K562 (cell line): ENCODE measurements around the gene TMEM131. TPM values are rescaled to one million over a fixed set of nuclear protein-coding genes. Genes with fewer than 3 reads are reported as not detected.

Experiments
- ARID2 ChIP-seq: fragments of 450-650 bp; IDR thresholded peaks from 2 replicates; pipeline ENCODE4 v1.6.1; 2017; ENCODE audit warnings: antibody characterized with exemption, mild to moderate bottlenecking
- ATF7 ChIP-seq: fragments of 450-650 bp; IDR thresholded peaks from 2 replicates; pipeline ENCODE4 v1.7.1; 2014; ENCODE audit warnings: mild to moderate bottlenecking, moderate library complexity
- CBX1 ChIP-seq: sonication (generic); IDR thresholded peaks from 2 replicates; pipeline ENCODE4 v1.6.1; 2016; ENCODE audit warnings: antibody characterized with exemption, low read depth, mild to moderate bottlenecking
- CTBP1 ChIP-seq: fragments of 450-650 bp; IDR thresholded peaks from 2 replicates; pipeline ENCODE4 v1.6.1; 2016; ENCODE audit warnings: borderline replicate concordance
- ELF1 ChIP-seq: fragments of 200-800 bp; sonication (Bioruptor generic); IDR thresholded peaks from 2 replicates; pipeline ENCODE4 v1.6.1; 2016; ENCODE audit warnings: missing genetic modification characterization, missing compliant biosample characterization
- ETV6 ChIP-seq, 3 experiments: fragments of 150-350 bp in 1 of 3; sonication (generic) in 1 of 3; formaldehyde crosslinking in 1 of 3; IDR thresholded peaks; 2 replicates each; pipeline versions ENCODE4 v1.6.1 to v1.8.0; 2014 to 2022; ENCODE audit warnings: borderline replicate concordance in 2 of 3, low read depth in 2 of 3, antibody characterized with exemption in 1 of 3, low read length in 1 of 3, mild to moderate bottlenecking in 1 of 3, missing genetic modification reagents in 1 of 3
- HNRNPL ChIP-seq: fragments of 200-400 bp; formaldehyde crosslinking; IDR thresholded peaks from 2 replicates; pipeline ENCODE4 v1.6.1; 2017; ENCODE audit warnings: low read depth, mild to moderate bottlenecking, low read length
- LCOR ChIP-seq: sonication (generic); formaldehyde crosslinking; IDR thresholded peaks from 2 replicates; pipeline ENCODE4 v1.8.0; 2022; ENCODE audit warnings: mild to moderate bottlenecking, missing genetic modification reagents
- NEUROD1 ChIP-seq: fragments of 150-350 bp; IDR thresholded peaks from 2 replicates; pipeline ENCODE4 v1.6.1; 2014; ENCODE audit warnings: borderline replicate concordance, low read length, low read depth; ENCODE audit not compliant: partially characterized antibody
- POLR2G ChIP-seq: fragments of 200-400 bp; formaldehyde crosslinking; IDR thresholded peaks from 2 replicates; pipeline ENCODE4 v1.6.1; 2017; ENCODE audit warnings: low read depth, mild to moderate bottlenecking, antibody characterized with exemption, low read length, moderate library complexity
- RCOR1 ChIP-seq, 2 experiments: IDR thresholded peaks; 2 replicates each; pipeline ENCODE4 v1.6.1; 2012; ENCODE audit warnings: low read depth in 2 of 2, low read length in 2 of 2, borderline replicate concordance in 1 of 2, improper control_type of control experiment in 1 of 2
- SAP30 ChIP-seq: fragments of 200-600 bp; sonication (generic); IDR thresholded peaks from 2 replicates; pipeline ENCODE4 v1.6.1; 2012; ENCODE audit warnings: borderline replicate concordance, low read depth, mild to moderate bottlenecking, moderate library complexity, low read length, control low read depth, inconsistent platforms; ENCODE audit not compliant: insufficient read depth, poor library complexity, severe bottlenecking
- SIN3B ChIP-seq: fragments of 450-650 bp; IDR thresholded peaks from 2 replicates; pipeline ENCODE4 v1.6.1; 2017; ENCODE audit warnings: low read depth, mild to moderate bottlenecking, moderate library complexity
- SRF ChIP-seq, 2 experiments: fragments of 250-450, 450-650 bp in 1 of 2; sonication (Bioruptor Pico) in 1 of 2; sonication (generic) in 1 of 2; formaldehyde crosslinking; IDR thresholded peaks; 2 replicates each; pipeline versions ENCODE4 v1.5.0 to v1.5.1; 2020 to 2022; ENCODE audit warnings: mild to moderate bottlenecking in 1 of 2, missing genetic modification reagents in 1 of 2
- USF2 ChIP-seq: sonication (generic); formaldehyde crosslinking; IDR thresholded peaks from 2 replicates; pipeline ENCODE4 v1.5.0; 2020; ENCODE audit warnings: missing genetic modification reagents
- VEZF1 ChIP-seq: fragments of 200-800 bp; sonication (Bioruptor generic); IDR thresholded peaks from 2 replicates; pipeline ENCODE4 v1.6.1; 2017; ENCODE audit warnings: missing genetic modification characterization, missing compliant biosample characterization
- ZBTB9 ChIP-seq: fragments of 450-650 bp; formaldehyde crosslinking; IDR thresholded peaks from 2 replicates; pipeline ENCODE4 v1.4.0; 2020; ENCODE audit warnings: mild to moderate bottlenecking, moderate library complexity
- ZNF696 ChIP-seq: fragments of 250-450 bp; sonication (Bioruptor Pico); conservative IDR thresholded peaks from 2 replicates; pipeline ENCODE4 v1.4.0; 2020; ENCODE audit warnings: mild to moderate bottlenecking, moderate library complexity
- ZSCAN29 ChIP-seq: fragments of 450-650 bp; IDR thresholded peaks from 2 replicates; pipeline ENCODE4 v1.6.1; 2017
- polyA plus RNA-seq, 8 experiments: library from polyadenylated mRNA; depleted of rRNA in 4 of 8; stranded (reverse) in 5 of 8; unstranded in 3 of 8; fragments of >200 nt; fragmentation: Nextera tagmentation in 2 of 8; fragmentation: Illumina TruSeq in 1 of 8; extraction: Ambion mirVana in 2 of 8; extraction: Trizol in 1 of 8; gene quantifications; 2 replicates each; pipeline versions ENCODE4 v1.2.1 to v1.2.3, GENCODE V29; 2011 to 2014; ENCODE audit warnings: inconsistent platforms in 1 of 8, missing spikeins in 1 of 8
- total RNA-seq, 7 experiments: library from RNA; depleted of rRNA in 6 of 7; stranded (reverse); fragments of >200 nt in 6 of 7; fragmentation: Illumina TruSeq in 2 of 7; extraction: Trizol in 2 of 7; gene quantifications; 2 replicates each; pipeline versions ENCODE4 v1.2.1 to v1.2.3, GENCODE V29; 2011 to 2021; ENCODE audit warnings: low replicate concordance in 1 of 7
- TF ChIP-seq, protein P1 (sequence below): fragments of 450-650 bp; IDR thresholded peaks from 2 replicates; pipeline ENCODE4 v1.6.1; 2016; ENCODE audit warnings: borderline replicate concordance

TMEM131 gene
- total and polyA plus RNA-seq, 9 of the 15 experiments (the other 6 are each of a cell fraction or from before 2014, with no cell fraction given) = 2.5 to 21.1 (median 12.4) TPM

GRCh38 chr2:97995734-97996624 is at the start of gene TMEM131 (continued):
- peak; percentile 46; the same call in 1 of the 2 replicates for TF ChIP-seq VEZF1 (CRISPR knock-in tag)
- TF ChIP-seq ZBTB9 (CRISPR knock-in tag) = 0 out of 2 replicates have a peak, but pooled peaks have one; percentile 61
- no peak for TF ChIP-seq ZSCAN29
- peak; percentile 89 for TF ChIP-seq SIN3B
- TF ChIP-seq ARID2 = no peak
- 0 out of 2 replicates have a peak, but pooled peaks have one; percentile 21 for TF ChIP-seq CBX1
- TF ChIP-seq RCOR1 (IDR thresholded peaks at IDR 0.05; ENCODE audit: borderline replicate concordance in 1 of 2, low read depth in 2 of 2, low read length in 2 of 2) = 0 out of 4 replicates have a peak, but pooled peaks of 1 of the 2 experiments have one; percentile 32
- peak; percentile 82 for TF ChIP-seq CTBP1
- TF ChIP-seq LCOR = no peak
- TF ChIP-seq USF2 = peak; percentile 99
- peak; percentile 43; the same call in 1 of the 2 replicates for TF ChIP-seq ELF1 (tag)
- TF ChIP-seq ZNF696 (CRISPR knock-in tag) = no peak
- no peak for TF ChIP-seq ETV6 (IDR thresholded peaks at IDR 0.05; ENCODE audit: borderline replicate concordance in 1 of 2, low read depth in 2 of 2, low read length in 1 of 2)
- no peak for TF ChIP-seq ETV6 (CRISPR knock-in tag; IDR thresholded peaks at IDR 0.05; ENCODE audit: borderline replicate concordance)
- TF ChIP-seq NEUROD1 = peak; percentile 10
- TF ChIP-seq, protein P1, sequence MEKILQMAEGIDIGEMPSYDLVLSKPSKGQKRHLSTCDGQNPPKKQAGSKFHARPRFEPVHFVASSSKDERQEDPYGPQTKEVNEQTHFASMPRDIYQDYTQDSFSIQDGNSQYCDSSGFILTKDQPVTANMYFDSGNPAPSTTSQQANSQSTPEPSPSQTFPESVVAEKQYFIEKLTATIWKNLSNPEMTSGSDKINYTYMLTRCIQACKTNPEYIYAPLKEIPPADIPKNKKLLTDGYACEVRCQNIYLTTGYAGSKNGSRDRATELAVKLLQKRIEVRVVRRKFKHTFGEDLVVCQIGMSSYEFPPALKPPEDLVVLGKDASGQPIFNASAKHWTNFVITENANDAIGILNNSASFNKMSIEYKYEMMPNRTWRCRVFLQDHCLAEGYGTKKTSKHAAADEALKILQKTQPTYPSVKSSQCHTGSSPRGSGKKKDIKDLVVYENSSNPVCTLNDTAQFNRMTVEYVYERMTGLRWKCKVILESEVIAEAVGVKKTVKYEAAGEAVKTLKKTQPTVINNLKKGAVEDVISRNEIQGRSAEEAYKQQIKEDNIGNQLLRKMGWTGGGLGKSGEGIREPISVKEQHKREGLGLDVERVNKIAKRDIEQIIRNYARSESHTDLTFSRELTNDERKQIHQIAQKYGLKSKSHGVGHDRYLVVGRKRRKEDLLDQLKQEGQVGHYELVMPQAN = no peak; the same call in 1 of the 2 replicates
- 0 out of 2 replicates have a peak, but pooled peaks have one; percentile 51 for TF ChIP-seq HNRNPL
- peak in 1 of 2 experiments; percentile 64; a peak in 1 of 4 replicates for TF ChIP-seq SRF (CRISPR knock-in tag; IDR thresholded peaks at IDR 0.05)
- peak; percentile 68 for TF ChIP-seq SAP30
- peak; percentile 71 for TF ChIP-seq ATF7
- peak; percentile 95 for TF ChIP-seq POLR2G
